ENCODE data around the gene GSG1L. TPM values are rescaled to one million over a fixed set of nuclear protein-coding genes. Genes with fewer than 3 reads are reported as not detected.

The GSG1L gene
- total and polyA plus RNA-seq, 12 donors = 0.68 to 14.6 (median 3.4) TPM; not detected in 5

DNA sequence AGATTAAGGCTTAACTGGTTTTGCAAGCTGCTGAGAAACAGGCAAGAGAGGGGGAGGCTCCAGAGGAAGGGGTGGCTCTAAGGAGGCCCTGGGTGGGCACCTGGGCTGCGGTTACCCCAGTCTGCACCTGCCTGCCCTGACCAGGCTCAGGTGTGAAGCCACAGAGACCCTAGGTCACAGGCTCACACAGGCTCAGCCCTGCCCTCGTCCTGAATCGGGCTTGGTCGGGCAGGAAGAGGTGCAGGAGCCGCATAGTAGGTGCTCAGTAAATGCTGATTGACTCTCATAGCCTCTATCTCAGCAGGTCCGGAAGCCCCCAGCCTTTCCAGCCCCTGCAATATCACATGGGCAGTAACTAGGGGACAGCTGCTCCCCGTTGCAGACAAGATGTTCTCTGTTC, 203.4 kb downstream of the GSG1L start:
- intact Hi-C loops (cut with DNase I) = loop anchor here in 5 of 10 donors (10.0 kb wide), 3 partner anchors 215 to 255 kb away; no protein-coding TSS in a partner anchor
- ATAC-seq = no peak

DNA sequence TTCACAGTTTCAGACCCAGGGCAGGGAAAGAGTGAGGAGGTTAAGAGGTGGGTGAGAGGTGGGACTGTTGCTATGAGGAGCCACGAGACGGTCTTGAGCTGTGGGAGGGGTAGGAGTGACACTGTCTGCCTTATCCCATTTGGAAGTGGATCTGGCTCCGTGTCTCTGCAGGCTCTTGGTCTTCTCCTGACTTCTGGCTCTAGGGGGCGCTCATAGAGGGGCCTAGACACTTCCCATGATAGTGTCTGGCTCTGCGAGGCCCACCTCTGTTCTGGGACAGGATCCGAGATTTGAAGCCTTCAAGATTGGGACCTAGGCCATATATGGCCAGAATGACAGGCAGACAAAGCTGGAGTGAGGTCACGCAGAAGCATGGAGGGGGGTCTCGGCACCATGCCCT, 204.5 kb downstream of the GSG1L start:
- no peak for TF ChIP-seq CTCF (IDR thresholded peaks at IDR 0.05)
- Histone ChIP-seq H3K36me3 (no peaks in the 10 kb centered on the region), H3K4me1 (no peaks in the 10 kb centered on the region), H3K27me3 (peaks cover 0 to 3% (median 0%) of the 10 kb centered on the region in 7 donors), H3K27ac (no peak overlapping the region), H3K4me3 (no peak overlapping the region), H3K9me3 (peaks cover 0 to 24% (median 15%) of the 10 kb centered on the region in 11 donors)
- DNase-seq (no peak), ATAC-seq (no peak)
- WGBS, 2 donors = 39 to 47% methylated on average over 8 of the region's 8 CpGs
- intact Hi-C loops (cut with DNase I) = no loop called here

More for the DNA sequence above, 203.4 kb downstream of the GSG1L start:
- Histone ChIP-seq H3K9me3 (peaks cover 0 to 35% (median 19%) of the 10 kb centered on the region in 11 donors), H3K36me3 (no peaks in the 10 kb centered on the region), H3K4me1 (no peaks in the 10 kb centered on the region), H3K27me3 (peaks cover 0 to 1% (median 0%) of the 10 kb centered on the region in 7 donors), H3K27ac (no peak overlapping the region), H3K4me3 (no peak overlapping the region)
- no peak for TF ChIP-seq CTCF (IDR thresholded peaks at IDR 0.05)
- WGBS, 2 donors = 68 to 76% methylated on average over 7 of the region's 7 CpGs
- DNase-seq = no peak

- intact Hi-C loops (cut with DNase I) = no loop called here
- DNase-seq = no peak
- Histone ChIP-seq H3K9me3 (no peaks in the 10 kb centered on the region), H3K27me3 (peaks cover 0 to 42% (median 12%) of the 10 kb centered on the region in 7 donors), H3K27ac (no peak overlapping the region), H3K4me3 (no peak overlapping the region), H3K36me3 (no peaks in the 10 kb centered on the region), H3K4me1 (peaks cover 0 to 12% (median 0%) of the 10 kb centered on the region in 9 donors)
- TF ChIP-seq CTCF (IDR thresholded peaks at IDR 0.05) = no peak
- 56 to 58% methylated on average over 3 of the region's 3 CpGs for WGBS, 2 donors
- no peak for ATAC-seq
Observed at GRCh38 chr16:27853651-27854050, 209.9 kb downstream of the GSG1L start.

GRCh38 chr16:27853101-27853500, 210.4 kb downstream of the GSG1L start:
- peaks cover 0 to 47% (median 12%) of the 10 kb centered on the region in 7 donors for H3K27me3 ChIP-seq

More at GRCh38 chr16:27853101-27853500, 210.4 kb downstream of the GSG1L start:
- WGBS, 2 donors = 40 to 42% methylated on average over 9 of the region's 9 CpGs
- Histone ChIP-seq H3K4me1 (peaks cover 0 to 12% (median 0%) of the 10 kb centered on the region in 9 donors), H3K36me3 (no peaks in the 10 kb centered on the region), H3K9me3 (no peaks in the 10 kb centered on the region), H3K4me3 (no peak overlapping the region), H3K27ac (no peak overlapping the region)
- intact Hi-C loops (cut with DNase I) = no loop called here
- no peak for TF ChIP-seq CTCF (IDR thresholded peaks at IDR 0.05)
- DNase-seq = no peak
- peak in 1 of 8 donors; percentile 42 for ATAC-seq
